Esophagus mucosa (tissue), 1 donor: ENCODE measurements around the gene GRB10. TPM values are rescaled to one million over a fixed set of nuclear protein-coding genes. Genes with fewer than 3 reads are reported as not detected.
A peak's percentile ranks its signal among the peaks of the same experiment; 100 is the strongest.

Experiments
- ATAC-seq: fragments of 200-7000 bp; cut with Tn5 transposase; one replicate; pipeline ENCODE4 v1.9.1; 2020
- total RNA-seq: library from RNA; stranded (reverse); gene quantifications from one replicate; pipeline ENCODE4 v1.2.4, GENCODE V29; 2023
- donor health status: DM: yes; HTN: yes; CAD: no.

Gene GRB10
- total RNA-seq, 1 donor from 2014 or later = 14.2 TPM

- no peak for ATAC-seq
Measured at GRCh38 chr7:50631100-50631499, 151.6 kb downstream of the GRB10 start.

GRCh38 chr7:50629238-50629901, 153.3 kb downstream of the GRB10 start:
- no peak for ATAC-seq

- ATAC-seq = no peak
Measured at GRCh38 chr7:50628434-50629084, 154.1 kb downstream of the GRB10 start.

GRCh38 chr7:50627824-50628361, 154.8 kb downstream of the GRB10 start:
- ATAC-seq = no peak

GRCh38 chr7:50626286-50626685, 156.4 kb downstream of the GRB10 start:
- no peak for ATAC-seq

GRCh38 chr7:50625360-50625759, 157.3 kb downstream of the GRB10 start:
- no peak for ATAC-seq

GRCh38 chr7:50622821-50623220, 159.9 kb downstream of the GRB10 start:
- ATAC-seq = no peak

GRCh38 chr7:50621973-50622490, 160.7 kb downstream of the GRB10 start:
- ATAC-seq = no peak

GRCh38 chr7:50621206-50621605, 161.5 kb downstream of the GRB10 start:
- no peak for ATAC-seq

- ATAC-seq = no peak
Measured at GRCh38 chr7:50620433-50620832, 162.3 kb downstream of the GRB10 start.

- no peak for ATAC-seq
Measured at GRCh38 chr7:50619684-50620083, 163.0 kb downstream of the GRB10 start.

- no peak for ATAC-seq
Measured at GRCh38 chr7:50618281-50618680, 164.4 kb downstream of the GRB10 start.

GRCh38 chr7:50615519-50616080, 167.1 kb downstream of the GRB10 start:
- ATAC-seq = no peak

- ATAC-seq = peak; percentile 41
Measured at GRCh38 chr7:50614721-50615518, 167.8 kb downstream of the GRB10 start.

- no peak for ATAC-seq
Measured at GRCh38 chr7:50613473-50613872, 169.2 kb downstream of the GRB10 start.

- no peak for ATAC-seq
Measured at GRCh38 chr7:50612704-50613103, 170.0 kb downstream of the GRB10 start.

GRCh38 chr7:50610521-50611277, 172.0 kb downstream of the GRB10 start:
- ATAC-seq = no peak

GRCh38 chr7:50608196-50608906, 174.3 kb downstream of the GRB10 start:
- no peak for ATAC-seq

- no peak for ATAC-seq
Measured at GRCh38 chr7:50607524-50608125, 175.1 kb downstream of the GRB10 start.

GRCh38 chr7:50605059-50605458, 177.6 kb downstream of the GRB10 start:
- ATAC-seq = no peak

GRCh38 chr7:50603287-50603686, 179.4 kb downstream of the GRB10 start:
- no peak for ATAC-seq
